ENCODE measurements around the gene PLEKHS1.
"Not testable (repeated sequence)": the region's sequence is repeated elsewhere in the genome, so short reads cannot be mapped to it uniquely, and the experiment has no call there.

The PLEKHS1 gene

GRCh38 chr10:113782986-113783704, 31.7 kb downstream of the PLEKHS1 start:
- Mint-ChIP-seq H3K27me3 (peaks cover 11% of the 10 kb centered on the region), H3K27ac (no peak overlapping the region), H3K4me3 (no peak overlapping the region), H3K4me1 (ENCODE audit: low read depth) (no peaks in the 10 kb centered on the region), H3K9me3 (no peaks in the 10 kb centered on the region), H3K36me3 (ENCODE audit: low read depth) (no peaks in the 10 kb centered on the region)
- intact Hi-C loops (cut with micrococcal nuclease), result no loop called here

- no peaks in the 10 kb centered on the region for H3K9me3 Mint-ChIP-seq
- H3K36me3 Mint-ChIP-seq (ENCODE audit: low read depth), result no peaks in the 10 kb centered on the region
- intact Hi-C loops (cut with micrococcal nuclease), result no loop called here
- no peak overlapping the region for H3K4me3 Mint-ChIP-seq
- H3K27ac Mint-ChIP-seq, result no peak overlapping the region
- peaks cover 13% of the 10 kb centered on the region for H3K4me1 Mint-ChIP-seq (ENCODE audit: low read depth)
- H3K27me3 Mint-ChIP-seq, result no peaks in the 10 kb centered on the region
Observed at GRCh38 chr10:113788604-113789083, 37.2 kb downstream of the PLEKHS1 start.

GRCh38 chr10:113791691-113792090, 40.2 kb downstream of the PLEKHS1 start:
- Mint-ChIP-seq H3K9me3 (no peaks in the 10 kb centered on the region), H3K27ac (no peak overlapping the region), H3K4me1 (ENCODE audit: low read depth) (peaks cover 21% of the 10 kb centered on the region), H3K27me3 (peaks cover 9% of the 10 kb centered on the region), H3K36me3 (ENCODE audit: low read depth) (no peaks in the 10 kb centered on the region), H3K4me3 (no peak overlapping the region)
- intact Hi-C loops (cut with micrococcal nuclease), result no loop called here

GRCh38 chr10:113801569-113801968, 50.1 kb downstream of the PLEKHS1 start:
- H3K4me1 Mint-ChIP-seq (ENCODE audit: low read depth), result peaks cover 7% of the 10 kb centered on the region
- no peaks in the 10 kb centered on the region for H3K36me3 Mint-ChIP-seq (ENCODE audit: low read depth)
- H3K4me3 Mint-ChIP-seq, result no peak overlapping the region
- no peaks in the 10 kb centered on the region for H3K9me3 Mint-ChIP-seq
- H3K27ac Mint-ChIP-seq, result no peak overlapping the region
- intact Hi-C loops (cut with micrococcal nuclease), result no loop called here
- H3K27me3 Mint-ChIP-seq, result peaks cover 8% of the 10 kb centered on the region

- Mint-ChIP-seq H3K36me3 (ENCODE audit: low read depth) (no peaks in the 10 kb centered on the region), H3K27me3 (peaks cover 6% of the 10 kb centered on the region), H3K4me3 (no peak overlapping the region), H3K9me3 (no peaks in the 10 kb centered on the region), H3K4me1 (ENCODE audit: low read depth) (peaks cover 7% of the 10 kb centered on the region), H3K27ac (no peak overlapping the region)
- intact Hi-C loops (cut with micrococcal nuclease), result no loop called here
Observed at GRCh38 chr10:113802997-113803396, 51.5 kb downstream of the PLEKHS1 start.

- Mint-ChIP-seq H3K27me3 (peaks cover 6% of the 10 kb centered on the region), H3K4me3 (no peak overlapping the region), H3K36me3 (ENCODE audit: low read depth) (no peaks in the 10 kb centered on the region), H3K4me1 (ENCODE audit: low read depth) (peaks cover 13% of the 10 kb centered on the region), H3K9me3 (no peaks in the 10 kb centered on the region), H3K27ac (no peak overlapping the region)
- intact Hi-C loops (cut with micrococcal nuclease), result no loop called here
Observed at GRCh38 chr10:113806503-113806902, 55.0 kb downstream of the PLEKHS1 start.

GRCh38 chr10:113808168-113808567, 56.7 kb downstream of the PLEKHS1 start:
- no peaks in the 10 kb centered on the region for H3K36me3 Mint-ChIP-seq (ENCODE audit: low read depth)
- peaks cover 8% of the 10 kb centered on the region for H3K4me1 Mint-ChIP-seq (ENCODE audit: low read depth)
- H3K27me3 Mint-ChIP-seq, result peaks cover 8% of the 10 kb centered on the region
- H3K9me3 Mint-ChIP-seq, result no peaks in the 10 kb centered on the region
- H3K4me3 Mint-ChIP-seq, result no peak overlapping the region
- intact Hi-C loops (cut with micrococcal nuclease), result no loop called here
- no peak overlapping the region for H3K27ac Mint-ChIP-seq

GRCh38 chr10:113814700-113815099, 63.2 kb downstream of the PLEKHS1 start:
- H3K36me3 Mint-ChIP-seq (ENCODE audit: low read depth); H3K9me3 Mint-ChIP-seq; H3K4me3 Mint-ChIP-seq; H3K27ac Mint-ChIP-seq; intact Hi-C loops (cut with micrococcal nuclease); H3K4me1 Mint-ChIP-seq (ENCODE audit: low read depth); H3K27me3 Mint-ChIP-seq: not testable (repeated sequence)

GRCh38 chr10:113819989-113820388, 68.5 kb downstream of the PLEKHS1 start:
- no peak overlapping the region for H3K4me3 Mint-ChIP-seq
- H3K27me3 Mint-ChIP-seq, result no peaks in the 10 kb centered on the region
- H3K27ac Mint-ChIP-seq, result no peak overlapping the region
- no peaks in the 10 kb centered on the region for H3K36me3 Mint-ChIP-seq (ENCODE audit: low read depth)
- H3K4me1 Mint-ChIP-seq (ENCODE audit: low read depth), result no peaks in the 10 kb centered on the region
- intact Hi-C loops (cut with micrococcal nuclease), result no loop called here
- H3K9me3 Mint-ChIP-seq, result no peaks in the 10 kb centered on the region

- intact Hi-C loops (cut with micrococcal nuclease), result no loop called here
- no peak overlapping the region for H3K4me3 Mint-ChIP-seq
- H3K27ac Mint-ChIP-seq, result no peak overlapping the region
- H3K36me3 Mint-ChIP-seq (ENCODE audit: low read depth), result no peaks in the 10 kb centered on the region
- H3K27me3 Mint-ChIP-seq, result no peaks in the 10 kb centered on the region
- H3K4me1 Mint-ChIP-seq (ENCODE audit: low read depth), result no peaks in the 10 kb centered on the region
- no peaks in the 10 kb centered on the region for H3K9me3 Mint-ChIP-seq
Observed at GRCh38 chr10:113820507-113820906, 69.0 kb downstream of the PLEKHS1 start.

- H3K4me3 Mint-ChIP-seq; H3K27me3 Mint-ChIP-seq; intact Hi-C loops (cut with micrococcal nuclease); H3K9me3 Mint-ChIP-seq; H3K4me1 Mint-ChIP-seq (ENCODE audit: low read depth); H3K36me3 Mint-ChIP-seq (ENCODE audit: low read depth); H3K27ac Mint-ChIP-seq: not testable (repeated sequence)
Observed at GRCh38 chr10:113821306-113821705, 69.8 kb downstream of the PLEKHS1 start.

- H3K4me3 Mint-ChIP-seq, result no peak overlapping the region
- no peaks in the 10 kb centered on the region for H3K36me3 Mint-ChIP-seq (ENCODE audit: low read depth)
- no peaks in the 10 kb centered on the region for H3K9me3 Mint-ChIP-seq
- no peaks in the 10 kb centered on the region for H3K27me3 Mint-ChIP-seq
- intact Hi-C loops (cut with micrococcal nuclease), result no loop called here
- no peaks in the 10 kb centered on the region for H3K4me1 Mint-ChIP-seq (ENCODE audit: low read depth)
- no peak overlapping the region for H3K27ac Mint-ChIP-seq
Observed at GRCh38 chr10:113822174-113822573, 70.7 kb downstream of the PLEKHS1 start.

GRCh38 chr10:113823389-113823788, 71.9 kb downstream of the PLEKHS1 start:
- Mint-ChIP-seq H3K9me3 (no peaks in the 10 kb centered on the region), H3K4me1 (ENCODE audit: low read depth) (no peaks in the 10 kb centered on the region), H3K27ac (no peak overlapping the region), H3K36me3 (ENCODE audit: low read depth) (no peaks in the 10 kb centered on the region), H3K27me3 (no peaks in the 10 kb centered on the region), H3K4me3 (no peak overlapping the region)
- intact Hi-C loops (cut with micrococcal nuclease), result no loop called here

GRCh38 chr10:113825791-113826190, 74.3 kb downstream of the PLEKHS1 start:
- H3K36me3 Mint-ChIP-seq (ENCODE audit: low read depth), result no peaks in the 10 kb centered on the region

GRCh38 chr10:113828567-113828966, 77.1 kb downstream of the PLEKHS1 start:
- H3K27ac Mint-ChIP-seq; H3K27me3 Mint-ChIP-seq; H3K9me3 Mint-ChIP-seq; intact Hi-C loops (cut with micrococcal nuclease); H3K36me3 Mint-ChIP-seq (ENCODE audit: low read depth); H3K4me3 Mint-ChIP-seq; H3K4me1 Mint-ChIP-seq (ENCODE audit: low read depth): not testable (repeated sequence)

More at GRCh38 chr10:113825791-113826190, 74.3 kb downstream of the PLEKHS1 start:
- H3K4me3 Mint-ChIP-seq, result no peak overlapping the region
- intact Hi-C loops (cut with micrococcal nuclease), result no loop called here
- H3K4me1 Mint-ChIP-seq (ENCODE audit: low read depth), result no peaks in the 10 kb centered on the region
- no peak overlapping the region for H3K27ac Mint-ChIP-seq
- H3K27me3 Mint-ChIP-seq, result no peaks in the 10 kb centered on the region
- H3K9me3 Mint-ChIP-seq, result no peaks in the 10 kb centered on the region
